SKM-1 treated with dmso at 0.1 percent for 144 hours (cell line): ENCODE data around the gene ALPG.
"Not testable (repeated sequence)": the region's sequence is repeated elsewhere in the genome, so short reads cannot be mapped to it uniquely, and the experiment has no call there.

ENCODE experiments used
- DNase-seq: peaks from one replicate; lab custom pipeline; 2025; ENCODE audit not compliant: unreplicated experiment; lab: John Stamatoyannopoulos, UW

The ALPG gene

DNA sequence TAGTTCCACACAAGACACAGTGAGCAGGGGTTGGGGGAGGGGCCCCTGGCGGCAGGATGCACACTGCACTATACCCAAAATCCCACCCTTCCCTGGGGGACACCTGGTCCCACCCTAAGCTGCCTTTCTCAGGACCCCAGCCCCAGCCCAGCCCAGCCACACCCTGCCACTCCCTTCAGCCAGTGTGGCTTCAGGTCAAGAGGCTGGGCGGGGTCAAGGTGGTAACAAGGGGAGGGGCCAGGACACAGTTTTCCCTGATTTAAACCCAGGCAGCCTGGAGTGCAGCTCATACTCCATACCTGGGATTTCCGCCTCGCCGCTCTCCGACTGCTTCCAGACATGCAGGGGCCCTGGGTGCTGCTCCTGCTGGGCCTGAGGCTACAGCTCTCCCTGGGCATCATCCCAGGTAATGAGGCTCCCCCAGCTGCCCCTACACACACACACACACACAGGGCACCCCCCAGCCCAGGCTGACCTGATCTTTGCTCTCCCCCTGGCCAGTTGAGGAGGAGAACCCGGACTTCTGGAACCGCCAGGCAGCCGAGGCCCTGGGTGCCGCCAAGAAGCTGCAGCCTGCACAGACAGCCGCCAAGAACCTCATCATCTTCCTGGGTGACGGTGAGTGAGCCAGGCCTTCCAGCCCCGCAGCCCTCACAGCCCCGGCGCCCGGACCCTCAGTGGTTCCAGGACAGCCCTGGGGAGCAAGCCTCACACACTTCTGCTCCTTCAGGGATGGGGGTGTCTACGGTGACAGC is at the start of gene ALPG:
ALPG (plus strand) TSS at position 289 of the 755 bp plus-strand sequence; CDS start at position 340, 51 bp downstream.
- DNase-seq, result no peak

DNA sequence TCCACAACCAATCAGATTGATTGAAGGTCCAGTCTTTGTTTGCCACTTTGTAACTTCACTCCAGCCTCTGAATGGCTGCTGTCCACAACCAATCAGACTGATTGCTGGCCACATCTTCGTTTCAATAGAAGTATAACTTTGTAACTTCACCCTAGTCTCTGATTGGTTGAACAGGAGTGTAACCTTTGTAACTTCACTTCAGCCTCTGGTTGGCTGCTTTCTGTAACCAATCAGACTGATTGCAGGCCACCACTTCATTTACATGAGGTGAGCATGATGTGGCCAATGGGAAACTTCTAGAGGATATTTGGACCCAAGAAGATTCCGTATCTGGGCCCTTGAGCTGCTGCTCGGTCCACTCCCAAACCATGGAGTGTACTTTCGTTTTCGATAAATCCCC is 45.0 kb upstream of the ALPG start:
- no peak for DNase-seq

DNA sequence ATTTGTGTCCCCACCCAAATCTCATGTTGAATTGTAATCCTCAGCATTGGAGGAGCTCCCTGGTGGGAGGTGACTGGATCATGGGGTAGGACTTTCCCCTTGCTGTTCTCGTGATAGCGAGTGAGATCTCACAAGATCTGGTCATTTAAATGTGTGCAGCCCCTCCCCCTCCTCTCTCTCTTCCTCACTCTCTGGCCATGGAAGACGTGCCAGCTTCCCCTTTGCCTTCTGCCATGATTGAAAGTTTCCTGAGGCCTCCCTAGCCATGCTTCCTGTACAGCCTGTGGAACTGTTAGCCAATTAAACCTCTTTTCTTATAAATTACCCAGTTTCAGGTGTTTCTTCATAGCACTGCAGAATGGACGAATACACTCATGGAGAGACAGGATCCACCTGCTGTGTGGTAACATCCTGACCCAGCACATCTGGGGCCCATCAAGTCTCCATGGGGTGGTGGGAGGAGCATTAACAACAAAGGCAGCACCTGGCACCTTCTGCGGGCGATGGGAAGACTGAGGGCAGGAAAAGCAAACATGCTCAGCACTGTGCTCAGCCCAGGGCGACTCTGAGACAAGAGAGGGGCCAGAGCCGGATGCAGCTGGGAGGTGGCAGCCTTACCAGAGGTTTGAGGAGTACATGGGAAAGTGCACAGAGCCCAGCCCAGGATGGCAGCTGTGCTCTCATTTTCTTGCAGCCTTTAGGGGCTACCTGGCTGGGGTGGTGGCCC is 44.3 kb upstream of the ALPG start:
- DNase-seq, result no peak

DNA sequence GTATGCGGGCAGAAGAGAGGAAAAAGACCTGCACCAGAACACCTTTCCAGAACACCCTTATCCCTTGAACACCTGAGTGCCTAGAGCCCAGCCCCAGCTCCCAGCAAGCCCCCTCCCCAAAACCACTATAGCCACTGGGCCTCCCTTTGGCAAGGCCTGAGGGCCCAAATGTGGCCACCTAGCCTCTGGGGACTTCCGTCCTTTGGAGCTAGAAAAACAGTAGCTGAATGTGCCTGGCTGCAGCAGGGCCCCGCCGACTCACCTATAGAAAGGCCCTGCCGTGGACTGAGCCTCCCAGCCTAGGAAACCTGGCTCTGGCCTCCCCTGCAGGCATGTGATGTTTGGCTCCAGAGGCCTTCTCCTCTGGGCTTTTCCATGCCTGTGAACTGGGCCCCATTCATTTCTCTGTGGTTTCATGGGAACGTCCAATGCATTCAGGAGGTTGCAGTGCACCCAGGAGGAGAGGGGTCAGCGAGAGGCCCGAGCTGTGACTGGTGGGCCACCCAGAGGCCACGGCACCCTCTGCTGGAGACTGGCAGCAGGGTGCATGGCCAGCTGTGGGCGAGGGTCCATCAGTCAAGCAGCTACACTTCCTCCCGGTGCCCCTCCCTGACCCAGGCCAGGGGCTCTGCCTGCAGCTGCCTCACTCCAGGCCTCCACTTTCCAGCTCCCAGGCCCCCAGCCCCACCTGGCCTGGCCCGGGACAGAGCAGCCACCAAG is 43.4 kb upstream of the ALPG start:
- DNase-seq, result not testable (repeated sequence)

DNA sequence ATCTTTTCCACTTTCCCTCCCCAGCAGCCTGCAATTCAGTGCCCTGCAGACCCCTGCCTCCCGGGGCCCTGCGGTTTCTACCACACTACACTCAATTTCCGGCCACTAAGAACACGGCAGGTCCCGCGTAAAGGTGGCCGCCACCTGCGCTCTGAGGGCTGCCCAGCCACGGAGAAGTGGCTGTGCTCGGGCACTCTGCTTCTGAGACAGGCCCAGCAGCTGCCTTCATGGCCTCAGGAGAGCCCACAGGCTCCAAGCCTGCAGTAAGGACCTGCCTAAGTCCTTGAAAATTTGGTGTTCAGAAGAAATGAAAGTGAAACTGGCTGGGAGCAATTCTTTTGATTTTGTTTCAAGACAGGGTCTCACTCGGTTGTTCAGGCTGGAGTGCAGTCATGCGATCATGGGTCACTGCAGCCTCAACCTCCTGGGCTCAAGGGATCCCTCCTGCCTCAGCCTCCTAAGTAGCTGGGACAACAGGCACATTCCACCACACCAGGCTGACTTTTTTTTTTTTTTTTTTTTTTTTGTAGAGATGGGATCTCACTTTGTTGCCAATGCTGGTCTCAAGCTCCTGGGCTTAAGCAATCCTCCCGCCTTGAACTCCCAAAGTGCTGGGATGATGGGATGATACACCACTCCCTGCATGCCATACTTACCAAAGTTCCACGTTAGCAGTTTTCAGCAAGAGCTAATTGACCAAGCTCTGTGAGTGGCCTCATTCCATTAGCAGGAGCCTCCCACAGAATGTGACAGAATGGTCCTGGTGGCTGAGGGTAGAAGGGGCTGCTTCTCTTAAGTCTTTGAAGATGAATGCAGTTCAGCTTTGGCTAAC is 42.6 kb upstream of the ALPG start:
- no peak for DNase-seq

DNA sequence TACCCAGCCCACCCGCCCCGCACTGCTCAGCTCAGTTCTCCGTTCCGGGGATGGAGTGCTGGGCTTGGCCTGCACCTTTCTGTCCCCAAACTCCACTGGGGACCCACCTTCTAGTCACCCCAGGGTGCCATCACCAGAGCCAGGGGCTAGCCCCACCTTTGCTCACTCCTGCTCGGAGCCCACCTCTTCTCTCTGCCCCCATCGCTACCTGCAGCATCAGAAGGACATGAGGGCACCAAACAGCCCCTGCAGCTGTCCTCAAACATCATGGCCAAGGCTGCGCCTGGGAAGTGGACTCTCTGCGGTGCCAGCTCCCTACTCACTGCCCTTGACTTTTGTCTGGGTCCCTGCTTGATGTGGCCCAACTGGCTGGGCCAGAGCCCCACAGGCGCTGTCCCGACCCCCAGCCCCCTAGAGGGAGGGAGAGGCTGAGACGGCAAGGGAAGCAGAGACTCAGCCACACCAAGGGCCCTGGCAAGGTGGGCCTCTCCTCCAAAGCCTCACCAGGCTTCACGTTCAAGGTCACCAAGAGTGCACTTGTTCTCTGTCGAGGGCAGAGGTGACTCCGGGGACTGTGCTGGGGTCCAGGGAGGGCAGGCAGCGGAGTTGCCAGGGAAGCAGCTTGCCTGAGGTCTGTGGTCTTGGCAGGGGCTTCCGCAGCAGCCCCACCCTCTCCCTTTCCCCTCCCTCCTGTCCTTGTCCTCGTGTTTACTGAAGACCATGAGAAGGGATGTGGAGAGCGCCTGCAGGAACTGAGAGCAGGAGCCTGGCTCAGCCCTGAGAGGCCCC is 41.6 kb upstream of the ALPG start:
- not testable (repeated sequence) for DNase-seq

DNA sequence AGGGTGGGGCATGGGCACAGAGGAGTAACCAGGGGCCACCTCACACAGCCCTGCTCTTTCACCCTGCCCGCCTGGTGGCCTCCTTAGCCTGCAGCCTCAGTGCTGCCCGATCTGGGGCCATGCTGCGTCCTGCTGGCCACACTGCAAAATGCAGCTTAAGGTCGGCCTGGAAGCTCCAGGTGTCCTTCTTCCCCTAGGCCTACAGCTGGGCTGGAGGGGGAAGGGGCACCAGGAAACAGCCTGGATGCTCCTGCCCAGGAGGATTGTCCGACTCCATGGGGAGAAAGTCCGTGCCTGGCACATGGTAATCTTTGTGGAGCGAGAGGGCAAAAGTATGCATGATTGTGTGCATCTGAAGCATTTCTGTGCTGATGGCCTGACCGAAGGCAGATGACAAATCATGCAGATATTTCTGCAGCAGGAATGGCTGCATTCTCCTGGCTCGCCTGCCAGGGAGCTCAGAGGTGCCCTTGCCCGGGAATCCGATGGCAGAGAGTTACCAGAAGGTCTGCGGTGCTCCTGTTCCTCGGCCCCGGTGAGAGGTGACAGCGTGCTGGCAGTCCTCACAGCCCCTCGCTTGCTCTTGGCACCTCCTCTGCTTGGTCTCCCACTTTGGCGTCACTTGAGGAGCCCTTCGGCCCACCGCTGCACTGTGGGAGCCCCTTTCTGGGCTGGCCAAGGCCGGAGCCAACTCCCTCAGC is 40.9 kb upstream of the ALPG start:
- no peak for DNase-seq

DNA sequence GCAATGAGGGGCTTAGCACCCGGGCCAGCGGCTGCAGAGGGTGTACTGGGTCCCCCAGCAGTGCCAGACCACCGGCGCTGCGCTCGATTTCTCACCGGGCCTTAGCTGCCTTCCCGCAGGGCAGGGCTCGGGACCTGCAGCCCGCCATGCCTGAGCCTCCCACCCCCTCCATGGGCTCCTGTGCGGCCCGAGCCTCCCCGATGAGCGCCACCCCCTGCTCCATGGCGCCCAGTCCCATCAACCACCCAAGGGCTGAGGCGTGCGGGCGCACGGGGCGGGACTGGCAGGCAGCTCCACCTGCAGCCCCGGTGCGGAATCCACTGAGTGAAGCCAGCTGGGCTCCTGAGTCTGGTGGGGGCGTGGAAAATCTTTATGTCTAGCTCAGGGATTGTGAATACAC is 40.2 kb upstream of the ALPG start:
- not testable (repeated sequence) for DNase-seq

DNA sequence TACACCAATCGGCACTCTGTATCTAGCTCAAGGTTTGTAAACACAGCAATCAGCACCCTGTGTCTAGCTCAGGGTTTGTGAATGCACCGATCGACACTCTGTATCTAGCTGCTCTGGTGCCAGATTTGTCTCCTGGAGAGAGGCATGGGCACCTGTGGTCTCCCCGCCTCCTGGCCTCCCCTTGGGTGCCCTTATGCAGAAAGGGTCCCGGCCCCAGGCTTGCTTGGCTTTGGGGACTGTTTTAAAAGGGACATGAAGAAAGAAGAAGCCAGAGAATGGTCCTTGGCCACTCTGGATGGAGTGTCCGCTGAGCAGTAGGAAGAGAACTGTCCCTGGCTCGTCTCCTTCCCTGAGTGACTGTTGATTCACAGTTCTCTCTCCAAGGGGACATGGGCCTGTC is 39.6 kb upstream of the ALPG start:
- DNase-seq, result no peak

DNA sequence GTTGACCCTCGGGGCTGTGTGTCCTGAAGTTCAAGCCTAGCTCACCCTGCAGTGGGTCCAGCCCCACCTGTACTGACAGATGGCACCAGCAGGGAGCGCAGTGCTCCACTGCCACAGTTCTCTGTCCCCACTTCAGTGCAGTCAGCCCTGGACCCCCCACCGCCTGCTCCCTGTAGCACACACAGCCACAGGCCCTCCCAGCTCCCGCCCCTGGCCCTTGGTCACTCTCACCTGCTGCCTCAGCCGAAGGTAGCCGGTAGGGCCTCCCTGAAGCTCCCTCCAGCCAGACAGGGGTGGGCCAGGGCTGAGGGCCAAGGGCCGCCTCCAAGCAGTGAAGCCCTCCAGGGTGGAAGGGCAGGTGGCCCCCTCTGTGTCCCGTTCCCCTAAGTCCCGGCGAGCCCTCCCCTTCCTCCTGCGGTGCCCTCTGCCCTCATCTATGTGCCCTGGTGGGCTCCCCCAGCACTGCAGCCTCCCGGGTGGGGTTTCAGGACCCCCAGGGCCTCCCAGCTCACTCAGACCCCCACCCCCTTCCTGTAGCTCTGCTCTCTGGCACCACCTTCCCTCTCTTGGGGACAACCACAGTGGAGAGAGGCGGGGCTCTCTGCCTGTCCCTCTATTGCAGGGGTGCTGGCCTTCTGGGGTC is 38.9 kb upstream of the ALPG start:
- no peak for DNase-seq

DNA sequence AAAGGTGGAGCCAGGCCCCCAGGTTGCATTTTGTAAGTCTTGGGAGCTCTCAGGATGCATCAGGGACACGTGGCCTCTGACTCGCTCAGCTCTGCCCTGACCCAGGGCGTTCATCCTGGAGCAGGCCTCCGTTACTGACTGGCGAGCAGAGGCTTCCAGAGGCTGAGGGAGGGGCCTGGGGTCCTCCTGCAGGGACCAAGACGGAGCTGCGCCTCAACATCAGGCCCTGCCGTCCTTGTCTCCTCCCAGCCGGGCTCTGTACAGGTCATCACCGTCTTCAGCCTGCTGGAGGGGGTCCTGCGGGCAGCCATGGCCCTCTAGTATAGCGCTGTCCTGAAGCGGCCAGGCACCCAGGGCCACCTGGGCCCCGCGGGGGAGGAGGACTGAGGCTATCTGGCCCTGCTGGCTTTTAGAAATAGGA is 38.3 kb upstream of the ALPG start:
- no peak for DNase-seq

DNA sequence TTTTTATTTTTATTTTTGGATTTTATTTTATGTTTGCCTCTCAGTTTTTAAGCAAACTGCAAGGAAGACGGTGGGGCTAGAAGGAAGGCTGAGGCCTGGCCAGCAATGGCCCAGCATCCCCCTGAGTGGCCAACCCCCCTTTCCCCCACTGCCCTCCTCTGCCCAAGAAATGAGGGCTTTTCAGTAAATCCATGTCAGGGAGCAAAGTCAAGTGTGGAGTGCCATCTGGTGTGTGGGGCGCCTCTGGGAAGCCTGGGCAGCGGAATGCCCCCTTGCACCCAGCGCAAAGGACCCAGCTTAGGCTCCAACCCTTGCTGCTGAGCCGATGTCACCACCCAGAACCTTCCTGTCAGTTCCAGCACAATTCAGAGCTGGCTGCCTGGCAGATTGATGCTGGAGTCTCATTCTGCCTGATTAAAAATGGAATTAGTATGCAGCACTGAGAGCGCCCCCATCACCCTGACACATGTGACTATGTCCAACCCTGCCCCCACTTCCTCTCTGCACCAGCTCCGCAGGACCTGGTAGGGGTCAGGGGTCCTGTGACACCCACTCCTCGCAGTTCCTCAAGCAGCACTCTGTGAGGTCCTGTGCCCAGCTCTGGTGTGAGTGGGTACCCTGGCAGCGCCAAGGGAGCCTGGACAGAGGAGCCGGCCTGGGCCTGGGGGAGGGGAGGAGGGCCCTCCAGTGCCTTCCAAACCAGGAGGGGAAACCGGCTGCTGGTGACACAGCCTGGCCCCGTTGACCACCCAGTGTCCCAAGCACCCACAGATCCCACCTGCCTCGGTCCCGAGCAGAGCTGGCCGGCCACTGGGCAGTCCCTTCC is 37.3 kb upstream of the ALPG start:
- DNase-seq, result no peak

DNA sequence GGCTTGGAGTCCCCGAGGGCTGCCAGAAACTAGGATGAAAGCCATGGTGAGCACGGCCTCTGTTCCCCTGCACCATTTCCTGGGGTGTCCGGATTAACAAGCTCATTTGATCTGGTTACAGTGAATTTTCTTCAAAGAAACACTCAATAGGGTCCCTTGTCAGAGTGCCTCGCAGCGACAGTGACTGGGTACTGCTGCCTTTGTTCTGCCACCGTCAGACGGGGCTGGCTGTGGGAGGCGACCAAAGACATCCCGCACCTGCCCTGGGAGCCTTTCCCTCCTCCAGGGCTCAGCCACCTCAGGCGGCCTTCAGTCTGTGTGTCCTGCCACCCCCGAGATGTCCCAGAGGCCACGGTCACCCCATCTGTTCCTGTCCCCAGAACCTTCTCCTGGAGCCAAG is 36.6 kb upstream of the ALPG start:
- not testable (repeated sequence) for DNase-seq

DNA sequence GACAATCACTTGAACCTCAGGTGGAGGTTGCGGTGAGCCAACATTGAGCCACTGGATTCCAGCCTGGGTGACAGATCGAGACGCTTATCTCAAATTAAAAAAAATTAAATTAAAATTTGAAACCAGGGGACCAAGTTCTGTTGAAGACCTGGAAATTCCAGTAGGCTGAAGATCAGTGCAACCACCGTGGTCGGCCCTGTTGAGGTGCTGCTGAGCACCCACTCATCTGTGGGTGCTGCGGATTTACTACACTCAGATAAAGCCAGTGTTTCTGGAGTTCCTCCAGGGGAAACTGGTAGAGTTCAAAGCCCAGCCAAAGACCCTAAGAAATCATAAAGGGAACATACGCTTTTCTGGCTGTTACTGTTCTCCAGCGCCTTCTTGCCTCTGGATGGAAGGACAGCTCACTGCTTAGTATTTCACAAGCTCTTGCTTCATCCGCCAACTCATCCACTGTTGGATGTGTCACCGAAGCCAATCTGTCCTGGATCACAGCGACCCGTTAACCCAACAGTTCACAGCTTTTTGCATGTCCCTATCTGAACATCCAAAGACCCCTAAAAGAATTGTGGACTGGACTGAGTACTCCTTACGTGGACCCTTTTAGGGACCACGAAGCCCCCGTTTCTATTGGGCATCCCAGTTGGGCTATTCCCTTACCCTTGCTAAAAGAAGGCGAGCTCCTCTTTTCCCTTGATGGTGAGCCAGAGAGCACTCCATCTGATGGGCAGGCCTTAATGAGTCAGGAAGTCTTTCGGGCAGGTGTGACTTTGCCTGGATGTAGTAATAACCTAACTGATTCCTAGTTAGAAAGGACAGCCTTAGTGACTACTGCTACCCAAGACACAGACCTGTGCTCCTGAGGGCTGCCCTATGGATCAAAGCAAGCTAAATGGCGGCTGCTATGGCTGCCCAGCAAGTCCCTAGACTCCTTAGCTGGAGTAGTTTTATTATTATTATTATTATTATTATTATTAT is 34.1 kb upstream of the ALPG start:
- no peak for DNase-seq

DNA sequence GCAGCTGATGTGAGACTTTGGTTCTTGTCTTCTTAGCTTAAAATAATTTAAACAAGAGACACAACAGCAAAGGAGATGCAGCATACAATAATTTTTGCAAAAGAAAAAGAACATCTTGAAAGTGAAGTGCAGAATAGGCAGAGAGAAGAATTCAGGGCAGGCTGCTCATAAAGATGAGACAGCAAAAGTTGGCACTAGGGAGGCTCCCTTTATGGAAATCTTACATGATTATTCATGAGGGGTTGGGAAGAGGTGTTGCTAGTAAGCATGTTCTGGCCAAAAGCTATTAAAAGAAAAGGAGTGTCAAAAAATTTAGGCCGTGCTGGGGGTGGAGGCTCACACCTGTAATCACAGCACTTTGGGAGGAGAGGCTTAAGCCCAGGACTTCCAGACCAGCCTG is 32.3 kb upstream of the ALPG start:
- DNase-seq, result no peak

DNA sequence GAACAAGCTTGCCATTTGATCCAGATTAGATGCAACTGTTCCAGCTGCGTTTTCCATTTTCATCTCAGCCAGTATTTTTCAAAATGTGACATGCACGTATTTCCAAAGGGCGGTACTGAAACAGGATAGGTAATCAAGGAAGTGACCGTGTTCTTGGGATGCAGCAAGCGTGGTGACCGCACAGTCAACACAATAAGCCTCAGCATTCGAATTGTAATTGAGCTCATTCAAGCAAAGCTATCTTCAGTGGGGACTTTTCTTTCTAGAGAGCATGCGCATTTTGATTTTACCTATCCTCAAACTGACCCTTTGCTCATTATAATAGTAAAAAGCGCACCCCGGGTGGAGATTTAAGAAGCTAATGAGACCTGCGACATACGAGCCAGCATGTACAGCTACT is 31.5 kb upstream of the ALPG start:
- DNase-seq, result no peak

DNA sequence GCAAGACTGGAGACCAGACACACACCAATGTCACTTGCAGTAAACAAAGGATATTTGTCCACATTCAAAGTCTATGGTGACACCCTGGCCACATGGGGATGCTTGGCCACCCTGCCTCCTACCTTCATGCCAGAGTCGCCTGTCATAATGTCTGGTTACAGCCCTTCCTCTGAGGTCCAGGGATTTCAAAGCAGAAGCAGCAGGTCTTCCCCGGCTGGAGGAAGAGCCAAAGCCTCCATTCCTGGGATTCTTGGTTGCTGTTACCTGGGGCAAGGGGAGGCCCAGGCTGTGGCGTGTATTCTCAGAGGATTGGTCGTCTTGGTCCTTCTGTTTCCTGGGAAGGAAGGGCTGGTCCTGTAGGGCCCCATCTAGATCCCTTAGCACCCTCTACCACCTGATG is 30.4 kb upstream of the ALPG start:
- no peak for DNase-seq
